22Rv1 (cell line): ENCODE measurements around the gene ADNP2.

Experiments
- CTCF ChIP-seq: fragments of 450-650 bp; IDR thresholded peaks from 2 replicates; pipeline ENCODE4 v1.5.1; 2017; ENCODE audit warnings: mild to moderate bottlenecking
- ZFX ChIP-seq: fragments of 450-650 bp; IDR thresholded peaks from 2 replicates; pipeline ENCODE4 v1.6.1; 2017; ENCODE audit warnings: antibody characterized with exemption, borderline replicate concordance

- no peak for TF ChIP-seq CTCF
- no peak for TF ChIP-seq ZFX
These were observed 15.1 kb downstream of the ADNP2 start for GRCh38 chr18:80124131-80124530.
